OCI-LY1 (cell line): ENCODE data around the gene E2F8.

ENCODE experiments used
- H2AFZ ChIP-seq: fragments of 200-600 bp; sonication (generic), shearing (Covaris generic); 2 replicates; pipeline ENCODE4 v1.6.0; 2014; ENCODE audit warnings: antibody characterized with exemption, mild to moderate bottlenecking, low read length
- H3F3A ChIP-seq: fragments of 200-600 bp; sonication (generic), shearing (Covaris generic); 2 replicates; pipeline ENCODE4 v1.6.0; 2014; ENCODE audit warnings: mild to moderate bottlenecking, antibody characterized with exemption, low read length, moderate library complexity; ENCODE audit not compliant: insufficient read depth
- H3K27ac ChIP-seq: fragments of 200-600 bp; sonication (generic); 2 replicates; pipeline ENCODE4 v1.5.1; 2014; ENCODE audit warnings: low read length, mixed run types, mild to moderate bottlenecking, low read depth; ENCODE audit not compliant: poor library complexity, severe bottlenecking
- H3K27me3 ChIP-seq: fragments of 200-600 bp; sonication (generic); 2 replicates; pipeline ENCODE4 v1.6.0; 2014; ENCODE audit warnings: antibody characterized with exemption, mild to moderate bottlenecking, low read length, moderate library complexity; ENCODE audit not compliant: insufficient read depth
- H3K36me3 ChIP-seq: fragments of 200-600 bp; sonication (generic); 2 replicates; pipeline ENCODE4 v1.6.1; 2014; ENCODE audit warnings: mild to moderate bottlenecking, antibody characterized with exemption, low read length, moderate library complexity, mixed read lengths; ENCODE audit not compliant: insufficient read depth
- H3K4me1 ChIP-seq: fragments of 200-600 bp; sonication (generic); 2 replicates; pipeline ENCODE4 v1.5.1; 2014; ENCODE audit warnings: mild to moderate bottlenecking, low read length, moderate library complexity; ENCODE audit not compliant: insufficient read depth, severe bottlenecking
- H3K4me2 ChIP-seq: fragments of 200-600 bp; sonication (generic), shearing (Covaris generic); 2 replicates; pipeline ENCODE4 v1.6.1; 2014; ENCODE audit warnings: low read length
- H3K4me3 ChIP-seq: fragments of 200-600 bp; sonication (generic); 2 replicates; pipeline ENCODE4 v1.5.1; 2014; ENCODE audit warnings: low read length, low read depth, mild to moderate bottlenecking, mixed read lengths; ENCODE audit not compliant: poor library complexity, severe bottlenecking
- H3K79me2 ChIP-seq: fragments of 200-600 bp; shearing (Covaris generic); 2 replicates; pipeline ENCODE4 v1.6.1; 2016; ENCODE audit warnings: mixed run types, low read length, mixed read lengths; ENCODE audit not compliant: insufficient read depth
- H3K9ac ChIP-seq: fragments of 200-600 bp; sonication (generic), shearing (Covaris generic); 2 replicates; pipeline ENCODE4 v1.6.1; 2014; ENCODE audit warnings: mild to moderate bottlenecking, low read length, mixed read lengths
- H3K9me2 ChIP-seq: fragments of 200-600 bp; sonication (generic), shearing (Covaris generic); 2 replicates; pipeline ENCODE4 v1.6.1; 2014; ENCODE audit warnings: low read depth, mild to moderate bottlenecking, low read length, mixed read lengths
- H3K9me3 ChIP-seq: fragments of 200-600 bp; shearing (Covaris generic); 2 replicates; pipeline ENCODE4 v1.6.1; 2014; ENCODE audit warnings: low read length, mixed read lengths
- H4K20me1 ChIP-seq: fragments of 200-600 bp; sonication (generic), shearing (Covaris generic); 2 replicates; pipeline ENCODE4 v1.6.0; 2016; ENCODE audit warnings: mild to moderate bottlenecking, low read length; ENCODE audit not compliant: insufficient read depth
- CTCF ChIP-seq: fragments of 200-600 bp; sonication (generic), shearing (Covaris generic); IDR thresholded peaks from 2 replicates; pipeline ENCODE4 v1.5.1; 2017; ENCODE audit warnings: mild to moderate bottlenecking, antibody characterized with exemption, low read length, moderate library complexity, mixed read lengths
- EZH2 ChIP-seq: fragments of 200-600 bp; sonication (generic), shearing (Covaris generic); IDR thresholded peaks from 2 replicates; pipeline ENCODE4 v1.8.0; 2017; ENCODE audit warnings: borderline replicate concordance, mixed run types, mild to moderate bottlenecking, antibody characterized with exemption, low read length, moderate library complexity, mixed read lengths

Gene E2F8

GRCh38 chr11:19196432-19196831 lies 44.3 kb downstream of the E2F8 start:
- Histone ChIP-seq H3K4me3 (no peak overlapping the region), H3K9me2 (no peaks in the 10 kb centered on the region), H3K9ac (no peak overlapping the region), H4K20me1 (no peaks in the 10 kb centered on the region), H3K9me3 (no peaks in the 10 kb centered on the region), H2AFZ (no peak overlapping the region), H3K27me3 (no peaks in the 10 kb centered on the region), H3K27ac (no peak overlapping the region), H3K4me1 (no peaks in the 10 kb centered on the region), H3F3A (no peaks in the 10 kb centered on the region), H3K4me2 (no peak overlapping the region), H3K79me2 (no peaks in the 10 kb centered on the region), H3K36me3 (no peaks in the 10 kb centered on the region)
- TF ChIP-seq EZH2 (no peak), CTCF (no peak)

DNA sequence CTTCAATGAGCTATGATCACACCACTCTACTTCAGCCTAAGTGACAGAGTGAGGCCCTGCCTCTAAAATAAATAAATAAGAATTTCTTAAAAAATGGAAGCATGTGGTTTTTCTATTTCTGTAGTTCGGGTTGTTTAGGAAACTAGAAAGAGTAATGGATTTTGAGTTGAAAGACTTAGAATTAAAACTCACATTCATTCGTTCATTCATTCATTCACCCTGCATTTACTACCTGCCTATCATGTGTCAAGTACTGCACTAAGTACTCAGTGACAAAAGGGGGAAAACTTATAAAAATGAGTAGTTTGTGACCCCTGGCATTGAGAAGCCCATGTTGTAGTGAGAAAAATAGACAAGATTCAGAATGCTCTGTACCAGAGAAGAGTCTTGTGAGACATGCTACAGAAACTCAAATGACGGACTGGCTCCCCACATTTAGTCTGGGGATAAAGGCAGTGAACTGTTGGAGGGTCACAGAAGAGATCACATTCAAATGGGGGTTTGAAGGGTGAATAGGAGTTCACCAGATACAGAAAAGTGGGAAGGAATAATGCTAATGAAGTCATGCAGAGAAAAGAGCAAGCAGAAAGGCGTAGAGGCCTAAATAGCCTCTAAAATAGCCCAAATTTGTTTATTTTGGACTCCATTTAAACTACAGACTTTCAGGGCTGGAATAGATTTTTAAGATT lies 46.0 kb downstream of the E2F8 start:
- TF ChIP-seq CTCF (no peak), EZH2 (no peak)
- H3K4me1 ChIP-seq: no peaks in the 10 kb centered on the region
- no peak overlapping the region for H3K4me3 ChIP-seq
- no peaks in the 10 kb centered on the region for H3F3A ChIP-seq
- H3K27me3 ChIP-seq: no peaks in the 10 kb centered on the region
- no peak overlapping the region for H3K27ac ChIP-seq
- H3K79me2 ChIP-seq: no peaks in the 10 kb centered on the region
- no peak overlapping the region for H2AFZ ChIP-seq
- no peaks in the 10 kb centered on the region for H3K9me3 ChIP-seq
- H4K20me1 ChIP-seq: no peaks in the 10 kb centered on the region
- H3K9me2 ChIP-seq: no peaks in the 10 kb centered on the region
- H3K9ac ChIP-seq: no peak overlapping the region
- H3K36me3 ChIP-seq: no peaks in the 10 kb centered on the region
- H3K4me2 ChIP-seq: no peak overlapping the region

DNA sequence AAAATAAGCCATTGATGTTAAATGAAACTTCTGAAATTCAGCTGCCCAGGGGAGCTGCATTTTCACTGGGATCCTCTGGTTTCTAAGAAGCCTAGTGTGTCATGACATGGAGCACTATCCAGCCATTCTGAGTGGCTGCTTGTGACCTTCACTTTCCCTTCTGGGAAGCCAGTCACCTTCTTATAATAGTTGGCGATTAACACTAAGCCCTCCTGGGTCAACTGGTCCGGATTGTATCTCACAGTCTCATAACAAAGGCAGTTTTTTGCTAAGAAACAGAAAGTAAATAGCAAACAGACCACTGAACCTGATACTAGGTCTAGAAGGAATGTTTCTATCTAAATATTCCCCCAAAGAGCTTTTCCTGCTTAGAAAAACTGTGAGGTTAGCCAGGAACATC lies 46.8 kb downstream of the E2F8 start:
- no peaks in the 10 kb centered on the region for H3K4me1 ChIP-seq
- H3K27me3 ChIP-seq: no peaks in the 10 kb centered on the region
- H3K4me2 ChIP-seq: no peak overlapping the region
- H3K9me2 ChIP-seq: no peaks in the 10 kb centered on the region
- no peak overlapping the region for H3K9ac ChIP-seq
- no peak for TF ChIP-seq CTCF
- no peak for TF ChIP-seq EZH2
- no peaks in the 10 kb centered on the region for H4K20me1 ChIP-seq
- no peaks in the 10 kb centered on the region for H3K9me3 ChIP-seq
- H3F3A ChIP-seq: no peaks in the 10 kb centered on the region
- H3K27ac ChIP-seq: no peak overlapping the region
- no peak overlapping the region for H3K4me3 ChIP-seq
- H2AFZ ChIP-seq: no peak overlapping the region
- H3K79me2 ChIP-seq: no peaks in the 10 kb centered on the region
- H3K36me3 ChIP-seq: no peaks in the 10 kb centered on the region
